Measurements from ENCODE around the gene SYK. TPM values are rescaled to one million over a fixed set of nuclear protein-coding genes. Genes with fewer than 3 reads are reported as not detected.

Gene SYK
- polyA plus RNA-seq, 3 donors, result 51.1 to 186 (median 177) TPM

DNA sequence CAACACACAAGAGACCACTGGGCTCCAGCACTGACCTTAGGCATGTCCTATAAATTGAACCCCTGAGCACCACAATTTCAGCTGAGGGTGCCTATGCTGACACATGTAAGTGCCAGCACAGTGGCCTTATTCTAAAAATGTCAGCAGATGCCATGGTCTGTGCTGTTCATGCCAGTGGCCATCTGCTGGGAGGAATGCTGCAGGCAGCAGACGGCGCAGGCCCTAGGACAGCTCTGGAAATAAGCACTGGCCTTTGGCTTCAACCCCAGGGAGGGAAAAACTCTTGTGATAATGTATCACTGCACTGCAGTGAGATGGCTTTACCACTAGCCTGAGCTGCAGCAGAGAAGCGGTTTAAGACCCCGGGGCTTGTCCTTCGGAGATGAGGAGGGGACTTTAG lies 98.5 kb downstream of the SYK start:
- H3K36me3 Mint-ChIP-seq, result peaks cover 64 to 76% of the 10 kb centered on the region in 2 donors

DNA sequence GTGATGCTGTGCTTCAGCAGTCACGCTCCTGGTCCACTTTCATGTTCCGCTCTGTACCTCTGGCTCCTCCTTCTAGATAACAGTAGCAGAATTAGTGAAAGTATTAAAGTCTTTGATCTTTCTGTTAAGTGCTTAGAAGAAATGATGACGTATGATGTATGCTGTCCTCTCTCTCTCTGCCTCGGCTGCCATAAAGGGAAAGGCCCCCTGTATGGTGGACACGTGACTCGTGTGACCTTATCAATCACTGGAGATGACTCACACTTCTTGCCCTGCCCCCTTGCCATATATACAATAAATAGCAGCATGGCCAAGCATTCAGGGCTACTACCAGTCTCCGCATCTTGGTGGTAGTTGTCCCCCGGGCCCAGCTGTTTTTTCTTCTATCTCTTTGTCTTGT lies 100.3 kb downstream of the SYK start:
- H3K27me3 ChIP-seq (ENCODE audit: control insufficient read depth in 2 of 2, insufficient read depth in 2 of 2, low read length in 2 of 2), result no peaks in the 10 kb centered on the region
- Mint-ChIP-seq H3K36me3 (peaks cover 46 to 58% of the 10 kb centered on the region in 2 donors), H3K27ac (peak overlapping the region in 1 of 7 donors; percentile 74), H3K4me1 (peaks cover 2% of the 10 kb centered on the region), H3K27me3 (ENCODE audit: low read depth in 3 of 3) (peaks cover 0 to 2% (median 0%) of the 10 kb centered on the region in 3 donors), H3K4me3 (no peak overlapping the region), H3K9me3 (peaks cover 0 to 13% (median 2%) of the 10 kb centered on the region in 7 donors)
- H3K4me2 ChIP-seq (replicated peaks; ENCODE audit: extremely low read depth, low read length, poor library complexity, severe bottlenecking), result no peak overlapping the region
- DNase-seq, result no peak
- intact Hi-C loops (cut with micrococcal nuclease), result no loop called here
- H3K9me3 ChIP-seq (replicated peaks in 1 of 2; ENCODE audit: control insufficient read depth in 1 of 2, insufficient read depth in 1 of 2, low read length in 2 of 2), result no peaks in the 10 kb centered on the region
- no peak overlapping the region for H2AFZ ChIP-seq (ENCODE audit: insufficient read depth, low read depth, low read length, poor library complexity, severe bottlenecking)
- WGBS (ENCODE audit: insufficient coverage), result 91% methylated on average over 4 of the region's 8 CpGs
- H4K20me1 ChIP-seq (ENCODE audit: insufficient read depth, low read length), result peaks cover 52% of the 10 kb centered on the region
- TF ChIP-seq, protein P1, sequence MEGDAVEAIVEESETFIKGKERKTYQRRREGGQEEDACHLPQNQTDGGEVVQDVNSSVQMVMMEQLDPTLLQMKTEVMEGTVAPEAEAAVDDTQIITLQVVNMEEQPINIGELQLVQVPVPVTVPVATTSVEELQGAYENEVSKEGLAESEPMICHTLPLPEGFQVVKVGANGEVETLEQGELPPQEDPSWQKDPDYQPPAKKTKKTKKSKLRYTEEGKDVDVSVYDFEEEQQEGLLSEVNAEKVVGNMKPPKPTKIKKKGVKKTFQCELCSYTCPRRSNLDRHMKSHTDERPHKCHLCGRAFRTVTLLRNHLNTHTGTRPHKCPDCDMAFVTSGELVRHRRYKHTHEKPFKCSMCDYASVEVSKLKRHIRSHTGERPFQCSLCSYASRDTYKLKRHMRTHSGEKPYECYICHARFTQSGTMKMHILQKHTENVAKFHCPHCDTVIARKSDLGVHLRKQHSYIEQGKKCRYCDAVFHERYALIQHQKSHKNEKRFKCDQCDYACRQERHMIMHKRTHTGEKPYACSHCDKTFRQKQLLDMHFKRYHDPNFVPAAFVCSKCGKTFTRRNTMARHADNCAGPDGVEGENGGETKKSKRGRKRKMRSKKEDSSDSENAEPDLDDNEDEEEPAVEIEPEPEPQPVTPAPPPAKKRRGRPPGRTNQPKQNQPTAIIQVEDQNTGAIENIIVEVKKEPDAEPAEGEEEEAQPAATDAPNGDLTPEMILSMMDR (IDR thresholded peaks at IDR 0.05), result no peak
- peaks cover 26 to 52% of the 10 kb centered on the region in 2 donors for H3K36me3 ChIP-seq (replicated peaks in 1 of 2; ENCODE audit: control insufficient read depth in 1 of 2, insufficient read depth in 2 of 2, low read length in 2 of 2)
- no peak overlapping the region for H3K9ac ChIP-seq (ENCODE audit: insufficient read depth, low read length, poor library complexity, severe bottlenecking)
- no peaks in the 10 kb centered on the region for H3K4me1 ChIP-seq (ENCODE audit: control insufficient read depth in 1 of 2, insufficient read depth in 2 of 2, low read length in 2 of 2)
- H3K79me2 ChIP-seq (ENCODE audit: insufficient read depth, low read length), result no peaks in the 10 kb centered on the region
- H3K4me3 ChIP-seq (replicated peaks in 1 of 3; ENCODE audit: low read depth in 2 of 3, low read length in 3 of 3), result no peak overlapping the region
- H3K27ac ChIP-seq (ENCODE audit: low read depth in 1 of 2, low read length in 2 of 2), result no peak overlapping the region

More for the DNA sequence above, 98.5 kb downstream of the SYK start:
- Histone ChIP-seq H3K27ac (ENCODE audit: low read depth in 1 of 2, low read length in 2 of 2) (no peak overlapping the region), H3K4me3 (replicated peaks in 1 of 3; ENCODE audit: low read depth in 2 of 3, low read length in 3 of 3) (no peak overlapping the region), H4K20me1 (ENCODE audit: insufficient read depth, low read length) (peaks cover 68% of the 10 kb centered on the region), H3K27me3 (ENCODE audit: control insufficient read depth in 2 of 2, insufficient read depth in 2 of 2, low read length in 2 of 2) (no peaks in the 10 kb centered on the region), H3K9ac (ENCODE audit: insufficient read depth, low read length, poor library complexity, severe bottlenecking) (no peak overlapping the region), H3K79me2 (ENCODE audit: insufficient read depth, low read length) (no peaks in the 10 kb centered on the region), H2AFZ (ENCODE audit: insufficient read depth, low read depth, low read length, poor library complexity, severe bottlenecking) (no peak overlapping the region), H3K9me3 (replicated peaks in 1 of 2; ENCODE audit: control insufficient read depth in 1 of 2, insufficient read depth in 1 of 2, low read length in 2 of 2) (no peaks in the 10 kb centered on the region), H3K4me1 (ENCODE audit: control insufficient read depth in 1 of 2, insufficient read depth in 2 of 2, low read length in 2 of 2) (no peaks in the 10 kb centered on the region), H3K4me2 (replicated peaks; ENCODE audit: extremely low read depth, low read length, poor library complexity, severe bottlenecking) (no peak overlapping the region), H3K36me3 (replicated peaks in 1 of 2; ENCODE audit: control insufficient read depth in 1 of 2, insufficient read depth in 2 of 2, low read length in 2 of 2) (peaks cover 43 to 70% of the 10 kb centered on the region in 2 donors)
- peaks cover 0 to 13% (median 2%) of the 10 kb centered on the region in 7 donors for H3K9me3 Mint-ChIP-seq
- peaks cover 2% of the 10 kb centered on the region for H3K4me1 Mint-ChIP-seq
- peak overlapping the region in 1 of 7 donors; percentile 10 for H3K27ac Mint-ChIP-seq
- intact Hi-C loops (cut with micrococcal nuclease), result no loop called here
- DNase-seq, result no peak
- H3K4me3 Mint-ChIP-seq, result peak overlapping the region in 1 of 2 donors; percentile 16
- 75% methylated on average over 4 of the region's 5 CpGs for WGBS (ENCODE audit: insufficient coverage)
- peaks cover 0 to 2% (median 0%) of the 10 kb centered on the region in 3 donors for H3K27me3 Mint-ChIP-seq (ENCODE audit: low read depth in 3 of 3)
- TF ChIP-seq, protein P1 (IDR thresholded peaks at IDR 0.05), result no peak

Measured in CD14-positive monocyte (primary cell).